Kidney (tissue), 14 donors: ENCODE measurements around the gene SCRG1. TPM values are rescaled to one million over a fixed set of nuclear protein-coding genes. Genes with fewer than 3 reads are reported as not detected.

Experiments used
- DNase-seq, 5 donors: peaks; one replicate each; pipeline ENCODE4 v3.0.0-alpha.2; 2013 to 2020
- FAIRE-seq: peaks from 2 replicates; lab custom pipeline; 2012; peaks lifted over from hg19 to GRCh38; lab: Jason Lieb, UNC
- H3K27ac ChIP-seq, 2 donors: one replicate each; pipeline ENCODE4 v1.7.0; 2013; ENCODE audit warnings: low read depth in 2 of 2, low read length in 2 of 2, inconsistent platforms in 1 of 2
- H3K27me3 ChIP-seq: one replicate; pipeline ENCODE4 v1.7.1; 2013; ENCODE audit warnings: low read length, inconsistent platforms; ENCODE audit not compliant: control insufficient read depth, insufficient read depth
- H3K36me3 ChIP-seq, 3 donors: one replicate each; pipeline versions ENCODE4 v1.7.0 to v1.7.1; 2013; ENCODE audit warnings: low read length in 3 of 3, control low read depth in 1 of 3, inconsistent platforms in 1 of 3; ENCODE audit not compliant: insufficient read depth in 3 of 3, control insufficient read depth in 2 of 3
- H3K4me1 ChIP-seq, 3 donors: one replicate each; pipeline versions ENCODE4 v1.7.0 to v1.7.1; 2013; ENCODE audit warnings: low read length in 3 of 3, inconsistent platforms in 1 of 3, low read depth in 1 of 3; ENCODE audit not compliant: control insufficient read depth in 2 of 3, insufficient read depth in 2 of 3
- H3K4me3 ChIP-seq, 3 donors: one replicate each; pipeline versions ENCODE4 v1.7.0 to v1.8.1; 2013; ENCODE audit warnings: low read length in 3 of 3, control low read depth in 1 of 3, inconsistent platforms in 1 of 3
- H3K9ac ChIP-seq, 3 donors: one replicate each; pipeline versions ENCODE4 v1.7.0 to v1.7.1; 2013; ENCODE audit warnings: low read length in 3 of 3, control low read depth in 1 of 3, inconsistent platforms in 1 of 3
- H3K9me3 ChIP-seq, 3 donors: one replicate each; pipeline versions ENCODE4 v1.7.0 to v1.7.1; 2013; ENCODE audit warnings: low read length in 3 of 3, control low read depth in 1 of 3, inconsistent platforms in 1 of 3; ENCODE audit not compliant: control insufficient read depth in 2 of 3, insufficient read depth in 1 of 3
- CTCF ChIP-seq: IDR thresholded peaks from 3 replicates; pipeline ENCODE4 v1.5.1; 2012; ENCODE audit warnings: mild to moderate bottlenecking, moderate library complexity, borderline replicate concordance; ENCODE audit not compliant: insufficient read depth; ENCODE audit errors: extremely low read depth
- intact Hi-C: fragments of 100-400 bp; cut with DNase I; formaldehyde crosslinking; loops from one replicate; pipeline ENCODE4 v1.11.1; 2022
- polyA plus RNA-seq: library from polyadenylated mRNA; stranded (reverse); fragments of 350-450 nt; fragmentation: Illumina TruSeq; extraction: RNeasy Lipid Tissue Mini Kit (QIAGEN cat#74804); gene quantifications from one replicate; pipeline ENCODE4 v1.2.3, GENCODE V29; 2014; ENCODE audit warnings: low read depth, low replicate concordance; ENCODE audit not compliant: insufficient read depth
- total RNA-seq: library from RNA; stranded (reverse); fragmentation: NEBNext Ultra II Directional; extraction: Animal tissue kit (Norgen Biotek cat#: 25700); gene quantifications from one replicate; pipeline ENCODE4 v1.2.1, GENCODE V29; 2021
- donor health status: control.
- donor health status: control.
- donor health status: control.
- donor health status: control.
- donor health status: control.
- donor health status: DM: yes; HTN: yes; CAD: no.
- donor health status: Normal renal cell carcinoma (clear cell type).

Gene SCRG1
- total and polyA plus RNA-seq, 2 donors from 2014 or later = 0.11 to 1.6 TPM

GRCh38 chr4:173334891-173335752 lies 63.8 kb downstream of the SCRG1 start:
- intact Hi-C loops = no loop called here
- peaks cover 0 to 12% (median 0%) of the 10 kb centered on the region in 3 donors for H3K4me1 ChIP-seq
- no peak for TF ChIP-seq CTCF
- peak overlapping the region; percentile 88 to 91 (median 90) for H3K4me3 ChIP-seq
- DNase-seq = peak; percentile 83 to 96 (median 94)
- no peak for FAIRE-seq
- peaks cover 3 to 10% (median 6%) of the 10 kb centered on the region in 3 donors for H3K36me3 ChIP-seq
- peak overlapping the region; percentile 8 to 84 (median 63) for H3K9ac ChIP-seq
- H3K27ac ChIP-seq = peak overlapping the region; percentile 26 to 59
- H3K9me3 ChIP-seq = no peaks in the 10 kb centered on the region
- no peaks in the 10 kb centered on the region for H3K27me3 ChIP-seq

Other genes starting within 250 kb of the SCRG1 start
- 25.6 TPM for gene GALNT7, start 230.3 kb downstream of the SCRG1 start, total RNA-seq
- gene GALNT7, start 230.3 kb downstream of the SCRG1 start, polyA plus RNA-seq = 3.8 TPM
- gene HMGB2, start 64.8 kb downstream of the SCRG1 start, total RNA-seq = 76.8 TPM
- 41.8 TPM for gene HMGB2, start 64.8 kb downstream of the SCRG1 start, polyA plus RNA-seq
- gene SAP30, start 28.2 kb downstream of the SCRG1 start, total RNA-seq = 16.5 TPM
- gene SAP30, start 28.2 kb downstream of the SCRG1 start, polyA plus RNA-seq = 6.7 TPM
- 0.31 TPM for gene HAND2, start 131.1 kb upstream of the SCRG1 start, total RNA-seq
- gene HAND2, start 131.1 kb upstream of the SCRG1 start, polyA plus RNA-seq = not detected